B cell (primary cell): ENCODE results near the gene PFN4. TPM values are rescaled to one million over a fixed set of nuclear protein-coding genes. Genes with fewer than 3 reads are reported as not detected.

Experiments used
- ATAC-seq: fragments of 200-7000 bp; cut with Tn5 transposase; one replicate; pipeline ENCODE4 v1.10.0; 2021; ENCODE audit warnings: low read depth, mild to moderate bottlenecking, moderate number of reproducible peaks, moderate library complexity
- CTCF ChIA-PET: fragments of 350-600 bp; sonication (Branson Sonifier 250); formaldehyde crosslinking; loops from one replicate; lab custom pipeline; 2021; ENCODE audit warnings: antibody characterized with exemption, inconsistent platforms; lab: Charles Lee
- POLR2A ChIA-PET: fragments of 350-600 bp; sonication (Branson Sonifier 250); formaldehyde crosslinking; loops from one replicate; lab custom pipeline; 2021; ENCODE audit warnings: antibody characterized with exemption; lab: Charles Lee
- DNase-seq: peaks from one replicate; pipeline ENCODE4 v3.0.0; 2013
- H2AFZ ChIP-seq: 2 replicates; pipeline ENCODE4 v1.6.1; 2012; ENCODE audit warnings: mild to moderate bottlenecking, low read depth, low read length; ENCODE audit not compliant: insufficient read depth, poor library complexity, severe bottlenecking
- H3K27ac ChIP-seq, 2 donors: 1 replicate in 1 of 2; 2 replicates in 1 of 2; pipeline ENCODE4 v1.5.1; 2012 to 2013; ENCODE audit warnings: low read length in 2 of 2, mild to moderate bottlenecking in 2 of 2, moderate library complexity in 1 of 2
- H3K27me3 ChIP-seq, 4 experiments: fragments of 200-600 bp in 1 of 4; sonication (generic) in 1 of 4; replicated peaks in 1 of 4; 1 replicate in 2 of 4; 2 replicates in 2 of 4; pipeline versions ENCODE4 v1.6.1 to v1.7.0; 2013 to 2016; ENCODE audit warnings: low read length in 3 of 4, mild to moderate bottlenecking in 2 of 4, mixed read lengths in 1 of 4, moderate library complexity in 1 of 4; ENCODE audit not compliant: insufficient read depth in 4 of 4, control insufficient read depth in 3 of 4; ENCODE audit errors: control extremely low read depth in 1 of 4
- H3K36me3 ChIP-seq, 2 experiments: replicated peaks in 1 of 2; 1 replicate in 1 of 2; 2 replicates in 1 of 2; pipeline versions ENCODE4 v1.6.1 to v1.7.1; 2013; ENCODE audit warnings: low read length in 1 of 2; ENCODE audit not compliant: insufficient read depth in 2 of 2, control insufficient read depth in 1 of 2; ENCODE audit errors: control extremely low read depth in 1 of 2, extremely low read depth in 1 of 2
- H3K4me1 ChIP-seq, 2 donors: fragments of 200-600 bp in 1 of 2; sonication (generic) in 1 of 2; 1 replicate in 1 of 2; 2 replicates in 1 of 2; pipeline versions ENCODE4 v1.5.1 to v1.6.1; 2013 to 2017; ENCODE audit warnings: low read length in 2 of 2; ENCODE audit not compliant: control insufficient read depth in 2 of 2, insufficient read depth in 2 of 2
- H3K4me2 ChIP-seq: replicated peaks from 2 replicates; pipeline ENCODE3; 2012; ENCODE audit warnings: mild to moderate bottlenecking, low read depth, low read length; ENCODE audit not compliant: poor library complexity, severe bottlenecking
- H3K4me3 ChIP-seq, 5 experiments: fragments of 200-600 bp in 1 of 5; sonication (generic) in 1 of 5; 1 replicate in 3 of 5; 2 replicates in 2 of 5; pipeline versions ENCODE4 v1.5.1 to v1.7.0; 2011 to 2016; ENCODE audit warnings: low read length in 4 of 5, mild to moderate bottlenecking in 4 of 5, low read depth in 2 of 5, control low read depth in 1 of 5, moderate library complexity in 1 of 5; ENCODE audit not compliant: insufficient read depth in 1 of 5; ENCODE audit errors: control extremely low read depth in 1 of 5, extremely low read depth in 1 of 5
- H3K79me2 ChIP-seq: fragments of 200-600 bp; sonication (generic); one replicate; pipeline ENCODE4 v1.6.0; 2016; ENCODE audit warnings: low read length; ENCODE audit not compliant: control insufficient read depth, insufficient read depth
- H3K9ac ChIP-seq: fragments of 200-600 bp; sonication (generic); 2 replicates; pipeline ENCODE4 v1.6.1; 2017; ENCODE audit warnings: mild to moderate bottlenecking, low read length, moderate library complexity
- H3K9me3 ChIP-seq, 3 donors: one replicate each; pipeline versions ENCODE4 v1.6.1 to v1.7.1; 2013; ENCODE audit warnings: low read length in 2 of 3; ENCODE audit not compliant: control insufficient read depth in 2 of 3, insufficient read depth in 1 of 3; ENCODE audit errors: control extremely low read depth in 1 of 3
- H4K20me1 ChIP-seq: 2 replicates; pipeline ENCODE4 v1.6.0; 2012; ENCODE audit warnings: mild to moderate bottlenecking, low read length; ENCODE audit not compliant: insufficient read depth, control insufficient read depth, poor library complexity, severe bottlenecking
- H3K27ac Mint-ChIP-seq: one replicate; pipeline ENCODE4 v1.8.0; 2021; ENCODE audit warnings: mixed read lengths
- H3K27me3 Mint-ChIP-seq: one replicate; pipeline ENCODE4 v1.8.0; 2021; ENCODE audit warnings: mixed read lengths
- H3K4me1 Mint-ChIP-seq: one replicate; pipeline ENCODE4 v1.8.0; 2021; ENCODE audit warnings: mixed read lengths
- H3K4me3 Mint-ChIP-seq: one replicate; pipeline ENCODE4 v1.8.0; 2021; ENCODE audit warnings: mixed read lengths
- H3K9me3 Mint-ChIP-seq: one replicate; pipeline ENCODE4 v1.8.0; 2022; ENCODE audit warnings: mixed read lengths; ENCODE audit not compliant: insufficient read depth
- EZH2 ChIP-seq: IDR thresholded peaks from 2 replicates; pipeline ENCODE4 v1.6.1; 2012; ENCODE audit warnings: borderline replicate concordance, low read depth, mild to moderate bottlenecking, moderate library complexity, low read length; ENCODE audit not compliant: insufficient read depth, poor library complexity, severe bottlenecking
- WGBS: methylation state at CpG from one replicate; pipeline ENCODE4 v1.1.5; 2013; ENCODE audit warnings: missing lambda C conversion rate; ENCODE audit not compliant: insufficient coverage; 5-methylcytosine and 5-hydroxymethylcytosine counted together
- intact Hi-C: fragments of 100-400 bp; cut with micrococcal nuclease; formaldehyde crosslinking; loops from one replicate; pipeline ENCODE4 v1.10.0; 2022
- polyA plus RNA-seq: library from polyadenylated mRNA; depleted of rRNA; stranded (reverse); fragments of >200 nt; gene quantifications from 2 replicates; pipeline ENCODE4 v1.2.3, GENCODE V29; 2012
- total RNA-seq, 2 donors: library from RNA; stranded (reverse); fragments of 120-200 nt in 1 of 2; gene quantifications; 1 replicate in 1 of 2; 2 replicates in 1 of 2; pipeline versions ENCODE4 v1.2.3 to v1.2.4, GENCODE V29; 2013 to 2022
- TF ChIP-seq, protein P1 (sequence below): fragments of 200-600 bp; IDR thresholded peaks from one replicate; pipeline ENCODE4 v1.8.0; 2022; ENCODE audit warnings: antibody characterized with exemption, mild to moderate bottlenecking

The PFN4 gene
- total and polyA plus RNA-seq, 2 donors (not counting 1 experiment from before 2014, with no cell fraction given) = 0.13 to 0.39 TPM

DNA sequence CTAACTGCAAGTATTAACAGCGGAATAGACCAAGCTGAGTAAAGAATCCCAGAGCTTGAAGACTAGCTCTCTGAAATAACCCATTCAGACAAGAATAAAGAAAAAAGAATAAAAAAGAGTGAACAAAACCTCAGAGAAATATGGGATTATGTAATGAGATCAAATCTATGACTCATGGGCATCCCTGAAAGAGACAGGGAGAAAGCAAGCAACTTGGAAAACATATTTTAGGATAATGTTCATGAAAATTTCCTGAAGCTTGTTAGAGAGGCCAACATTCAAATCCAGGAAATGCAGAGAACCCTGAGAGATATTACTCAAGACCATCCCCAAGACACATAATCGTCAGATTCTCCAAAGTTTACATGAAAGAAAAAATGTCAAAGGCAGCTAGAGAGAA is 17.3 kb downstream of the PFN4 start:
- Mint-ChIP-seq H3K9me3 (peaks cover 24% of the 10 kb centered on the region), H3K4me1 (peaks cover 22% of the 10 kb centered on the region), H3K4me3 (no peak overlapping the region), H3K27me3 (no peaks in the 10 kb centered on the region), H3K27ac (no peak overlapping the region)
- Histone ChIP-seq H3K27me3 (no peaks in the 10 kb centered on the region), H3K4me2 (no peak overlapping the region), H4K20me1 (no peaks in the 10 kb centered on the region), H3K36me3 (no peaks in the 10 kb centered on the region), H3K27ac (no peak overlapping the region), H3K9me3 (peaks cover 0 to 17% (median 9%) of the 10 kb centered on the region in 3 donors), H3K4me3 (no peak overlapping the region), H3K79me2 (no peaks in the 10 kb centered on the region), H3K9ac (no peak overlapping the region), H3K4me1 (peaks cover 18 to 22% of the 10 kb centered on the region in 2 donors), H2AFZ (no peak overlapping the region)
- ATAC-seq (no peak), DNase-seq (no peak)
- WGBS = no CpG with 5 or more reads among the region's 2 CpGs
- CTCF ChIA-PET = interaction anchor here (2.6 kb wide), 1 partner anchor 21 kb away, joined by 7 read pairs; the partner anchor contains the start of gene TP53I3
- POLR2A ChIA-PET = no interaction called here
- no peak for TF ChIP-seq EZH2
- TF ChIP-seq, protein P1, sequence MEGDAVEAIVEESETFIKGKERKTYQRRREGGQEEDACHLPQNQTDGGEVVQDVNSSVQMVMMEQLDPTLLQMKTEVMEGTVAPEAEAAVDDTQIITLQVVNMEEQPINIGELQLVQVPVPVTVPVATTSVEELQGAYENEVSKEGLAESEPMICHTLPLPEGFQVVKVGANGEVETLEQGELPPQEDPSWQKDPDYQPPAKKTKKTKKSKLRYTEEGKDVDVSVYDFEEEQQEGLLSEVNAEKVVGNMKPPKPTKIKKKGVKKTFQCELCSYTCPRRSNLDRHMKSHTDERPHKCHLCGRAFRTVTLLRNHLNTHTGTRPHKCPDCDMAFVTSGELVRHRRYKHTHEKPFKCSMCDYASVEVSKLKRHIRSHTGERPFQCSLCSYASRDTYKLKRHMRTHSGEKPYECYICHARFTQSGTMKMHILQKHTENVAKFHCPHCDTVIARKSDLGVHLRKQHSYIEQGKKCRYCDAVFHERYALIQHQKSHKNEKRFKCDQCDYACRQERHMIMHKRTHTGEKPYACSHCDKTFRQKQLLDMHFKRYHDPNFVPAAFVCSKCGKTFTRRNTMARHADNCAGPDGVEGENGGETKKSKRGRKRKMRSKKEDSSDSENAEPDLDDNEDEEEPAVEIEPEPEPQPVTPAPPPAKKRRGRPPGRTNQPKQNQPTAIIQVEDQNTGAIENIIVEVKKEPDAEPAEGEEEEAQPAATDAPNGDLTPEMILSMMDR = no peak
- intact Hi-C loops = no loop called here

- no peaks in the 10 kb centered on the region for H3K27me3 ChIP-seq
- ChIA-PET CTCF (interaction anchor here (2.6 kb wide), 1 partner anchor 20 kb away, joined by 7 read pairs; the partner anchor contains the start of gene TP53I3), POLR2A (interaction anchor here (0.6 to 0.7 kb wide), 2 partner anchors 13 to 28 kb away, joined by 3 read pairs; no protein-coding TSS in a partner anchor)
- no peaks in the 10 kb centered on the region for H3K27me3 Mint-ChIP-seq
- H3K79me2 ChIP-seq = no peaks in the 10 kb centered on the region
- peak overlapping the region; percentile 8 for H3K27ac Mint-ChIP-seq
- peak; percentile 19 for DNase-seq
- ATAC-seq = peak; percentile 62
- H2AFZ ChIP-seq = no peak overlapping the region
- intact Hi-C loops = no loop called here
- H4K20me1 ChIP-seq = no peaks in the 10 kb centered on the region
- peak overlapping the region; percentile 49 for H3K4me3 Mint-ChIP-seq
- peak overlapping the region; percentile 32 for H3K4me2 ChIP-seq
- peaks cover 22% of the 10 kb centered on the region for H3K4me1 Mint-ChIP-seq
- H3K27ac ChIP-seq = no peak overlapping the region
- 44% methylated on average over 4 of the region's 4 CpGs for WGBS
- no peak for TF ChIP-seq EZH2
- no peaks in the 10 kb centered on the region for H3K36me3 ChIP-seq
- no peak overlapping the region for H3K9ac ChIP-seq
- H3K4me1 ChIP-seq = peaks cover 18 to 22% of the 10 kb centered on the region in 2 donors
- H3K9me3 ChIP-seq = peaks cover 0 to 17% (median 9%) of the 10 kb centered on the region in 3 donors
- H3K9me3 Mint-ChIP-seq = peaks cover 24% of the 10 kb centered on the region
- no peak overlapping the region for H3K4me3 ChIP-seq
These were observed 18.2 kb downstream of the PFN4 start for GRCh38 chr2:24104906-24105305.
